Measurements from ENCODE around the gene XKR8. TPM values are rescaled to one million over a fixed set of nuclear protein-coding genes. Genes with fewer than 3 reads are reported as not detected.

Gene XKR8
- 10 to 100 TPM in 1 of 2 donors, 1 to 10 TPM in 1; 8.8 to 10.3 TPM for total RNA-seq
- polyA plus RNA-seq (ENCODE audit: insufficient read length in 6 of 6) = 1 to 10 TPM; 7.9 to 9.6 (median 8.2) TPM
- long read RNA-seq, donor 1, partial matches to known transcripts = 0 of 3 reads
- long read RNA-seq, donor 1, other reads (novel, unspliced or antisense) = 0 of 3 reads
- long read RNA-seq, donor 2, transcript XKR8-201 (3 exons, 2,692 nt) = major isoform, 5 of 5 reads
- long read RNA-seq, donor 2, partial matches to known transcripts = 0 of 5 reads
- long read RNA-seq, donor 2, other reads (novel, unspliced or antisense) = 0 of 5 reads
- long read RNA-seq, donor 3, partial matches to known transcripts = 0 of 1 reads
- long read RNA-seq, donor 3, other reads (novel, unspliced or antisense) = 0 of 1 reads
- long read RNA-seq, donor 4, transcript XKR8-201 (3 exons, 2,692 nt) = major isoform, 5 of 8 reads
- long read RNA-seq, donor 4, partial matches to known transcripts = 1 of 8 reads
- long read RNA-seq, donor 4, other reads (novel, unspliced or antisense) = 2 of 8 reads
- long read RNA-seq, donor 5, transcript XKR8-201 (3 exons, 2,692 nt) = major isoform, 6 of 6 reads
- long read RNA-seq, donor 5, partial matches to known transcripts = 0 of 6 reads
- long read RNA-seq, donor 5, other reads (novel, unspliced or antisense) = 0 of 6 reads
- long read RNA-seq, donor 6, partial matches to known transcripts = 0 of 2 reads
- long read RNA-seq, donor 6, other reads (novel, unspliced or antisense) = 0 of 2 reads
- long read RNA-seq, donor 7, partial matches to known transcripts = 0 of 3 reads
- long read RNA-seq, donor 7, other reads (novel, unspliced or antisense) = 0 of 3 reads
- long read RNA-seq, donor 8, partial matches to known transcripts = 0 of 2 reads
- long read RNA-seq, donor 8, other reads (novel, unspliced or antisense) = 0 of 2 reads
- long read RNA-seq, donor 9 = 0 reads
- long read RNA-seq, donor 10, transcript XKR8-201 (3 exons, 2,692 nt) = major isoform, 5 of 7 reads
- long read RNA-seq, donor 10, partial matches to known transcripts = 0 of 7 reads
- long read RNA-seq, donor 10, other reads (novel, unspliced or antisense) = 2 of 7 reads
- long read RNA-seq, donor 11, partial matches to known transcripts = 7 of 8 reads
- long read RNA-seq, donor 11, other reads (novel, unspliced or antisense) = 0 of 8 reads
- long read RNA-seq, donor 12, transcript XKR8-201 (3 exons, 2,692 nt) = major isoform, 8 of 8 reads
- long read RNA-seq, donor 12, partial matches to known transcripts = 0 of 8 reads
- long read RNA-seq, donor 12, other reads (novel, unspliced or antisense) = 0 of 8 reads

DNA sequence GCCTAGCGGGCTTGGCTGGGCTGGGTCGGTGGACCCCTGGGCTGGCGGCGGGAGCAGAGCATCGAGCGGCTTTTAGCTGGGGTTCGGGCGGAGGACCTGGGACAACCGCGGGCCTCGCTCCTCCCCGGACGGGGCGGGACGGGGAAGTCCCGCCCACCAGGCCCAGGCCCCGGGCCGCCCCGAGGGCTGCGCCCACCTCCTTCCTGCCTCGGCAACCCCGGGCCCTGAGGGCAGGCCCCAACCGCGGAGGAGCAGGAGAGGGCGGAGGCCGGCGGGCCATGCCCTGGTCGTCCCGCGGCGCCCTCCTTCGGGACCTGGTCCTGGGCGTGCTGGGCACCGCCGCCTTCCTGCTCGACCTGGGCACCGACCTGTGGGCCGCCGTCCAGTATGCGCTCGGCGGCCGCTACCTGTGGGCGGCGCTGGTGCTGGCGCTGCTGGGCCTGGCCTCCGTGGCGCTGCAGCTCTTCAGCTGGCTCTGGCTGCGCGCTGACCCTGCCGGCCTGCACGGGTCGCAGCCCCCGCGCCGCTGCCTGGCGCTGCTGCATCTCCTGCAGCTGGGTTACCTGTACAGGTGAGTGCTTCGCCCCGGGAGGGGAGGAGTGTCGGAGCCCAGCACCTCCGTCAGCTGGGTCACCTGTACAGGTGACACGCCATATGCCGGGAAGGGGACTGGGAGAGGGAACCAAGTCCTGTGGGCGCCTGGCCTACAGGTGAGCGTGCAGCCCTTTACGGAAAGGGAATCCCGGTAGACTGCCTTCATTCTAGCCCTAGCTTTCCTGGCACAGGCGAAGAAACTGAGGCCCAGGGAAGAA lies at the start of gene XKR8:
TSS of gene XKR8 (plus strand) at position 182 of the 812 bp plus-strand sequence. CDS start at position 279, 97 bp downstream.
- DNase-seq (peak; percentile 85 to 96 (median 88)), ATAC-seq (peak; percentile 97)
- Histone ChIP-seq H3K4me1 (peaks cover 8 to 34% of the 10 kb centered on the region in 2 donors), H3K27me3 (no peaks in the 10 kb centered on the region), H3K9me3 (no peaks in the 10 kb centered on the region), H3K4me3 (peak within 1 kb of the TSS; percentile 57 to 81), H3K27ac (peak within 1 kb of the TSS; percentile 93 to 95), H3K36me3 (peaks cover 0 to 19% of the 10 kb centered on the region in 2 donors)
- TF ChIP-seq, protein P1, sequence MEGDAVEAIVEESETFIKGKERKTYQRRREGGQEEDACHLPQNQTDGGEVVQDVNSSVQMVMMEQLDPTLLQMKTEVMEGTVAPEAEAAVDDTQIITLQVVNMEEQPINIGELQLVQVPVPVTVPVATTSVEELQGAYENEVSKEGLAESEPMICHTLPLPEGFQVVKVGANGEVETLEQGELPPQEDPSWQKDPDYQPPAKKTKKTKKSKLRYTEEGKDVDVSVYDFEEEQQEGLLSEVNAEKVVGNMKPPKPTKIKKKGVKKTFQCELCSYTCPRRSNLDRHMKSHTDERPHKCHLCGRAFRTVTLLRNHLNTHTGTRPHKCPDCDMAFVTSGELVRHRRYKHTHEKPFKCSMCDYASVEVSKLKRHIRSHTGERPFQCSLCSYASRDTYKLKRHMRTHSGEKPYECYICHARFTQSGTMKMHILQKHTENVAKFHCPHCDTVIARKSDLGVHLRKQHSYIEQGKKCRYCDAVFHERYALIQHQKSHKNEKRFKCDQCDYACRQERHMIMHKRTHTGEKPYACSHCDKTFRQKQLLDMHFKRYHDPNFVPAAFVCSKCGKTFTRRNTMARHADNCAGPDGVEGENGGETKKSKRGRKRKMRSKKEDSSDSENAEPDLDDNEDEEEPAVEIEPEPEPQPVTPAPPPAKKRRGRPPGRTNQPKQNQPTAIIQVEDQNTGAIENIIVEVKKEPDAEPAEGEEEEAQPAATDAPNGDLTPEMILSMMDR (IDR thresholded peaks at IDR 0.05) = peak in 1 of 2 donors; percentile 46
- intact Hi-C loops (cut with DNase I) = no loop called here

DNA sequence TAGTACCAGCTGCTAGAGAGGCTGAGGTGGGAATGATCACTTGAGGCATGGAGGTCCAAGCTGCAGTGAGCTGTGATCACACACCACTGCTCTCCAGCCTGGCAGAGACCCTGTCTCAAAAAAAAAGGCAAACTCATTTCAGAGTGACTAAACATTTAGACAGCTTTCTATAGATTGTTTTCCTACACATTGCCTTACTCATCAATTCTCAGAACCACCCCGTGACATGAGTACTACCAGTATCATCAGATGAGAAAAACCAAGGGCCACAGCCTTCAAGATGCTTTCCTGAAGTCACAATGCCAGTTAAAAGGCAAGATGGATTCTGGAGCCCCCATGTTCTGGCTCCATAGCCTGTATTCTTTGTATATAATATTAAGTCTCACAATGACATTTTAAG lies 47.3 kb upstream of the XKR8 start:
- H3K9me3 ChIP-seq = peaks cover 0 to 8% of the 10 kb centered on the region in 2 donors
- no peaks in the 10 kb centered on the region for H3K27me3 ChIP-seq
- H3K27ac ChIP-seq = no peak overlapping the region
- intact Hi-C loops (cut with DNase I) = no loop called here
- peaks cover 0 to 19% of the 10 kb centered on the region in 2 donors for H3K4me1 ChIP-seq
- peaks cover 0 to 47% of the 10 kb centered on the region in 2 donors for H3K36me3 ChIP-seq
- H3K4me3 ChIP-seq = no peak overlapping the region
- TF ChIP-seq, protein P1 (IDR thresholded peaks at IDR 0.05) = no peak
- DNase-seq (no peak), ATAC-seq (no peak)

DNA sequence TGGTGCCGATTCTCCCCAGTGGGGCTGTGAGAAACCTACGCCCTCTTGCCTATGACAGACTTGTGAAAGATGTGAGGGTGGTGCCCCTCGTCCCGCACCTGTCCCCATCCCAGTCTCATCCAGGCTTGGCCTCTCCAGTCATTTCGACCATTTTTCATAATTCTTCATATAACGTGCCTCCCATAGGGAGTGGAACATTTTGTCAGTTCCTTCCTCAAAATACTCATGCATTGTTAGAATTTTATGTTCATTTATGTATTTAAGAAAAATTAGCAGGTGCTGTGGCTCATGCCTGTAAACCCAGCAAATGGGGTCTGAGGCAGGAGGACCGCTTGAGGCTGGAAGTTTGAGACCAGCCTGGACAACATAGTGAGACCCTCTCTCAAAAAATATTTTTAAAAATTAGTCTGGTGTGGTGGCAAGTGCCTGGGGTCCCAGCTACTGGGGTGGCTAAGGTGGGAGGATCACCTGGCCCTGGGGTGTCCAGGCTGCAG lies 44.6 kb upstream of the XKR8 start:
- peaks cover 0 to 19% of the 10 kb centered on the region in 2 donors for H3K4me1 ChIP-seq
- peak overlapping the region; percentile 65 to 89 for H3K27ac ChIP-seq
- intact Hi-C loops (cut with DNase I) = no loop called here
- TF ChIP-seq, protein P1 (IDR thresholded peaks at IDR 0.05) = no peak
- peaks cover 0 to 26% of the 10 kb centered on the region in 2 donors for H3K36me3 ChIP-seq
- peak overlapping the region in 1 of 2 donors; percentile 72 for H3K4me3 ChIP-seq
- H3K9me3 ChIP-seq = peaks cover 0 to 8% of the 10 kb centered on the region in 2 donors
- no peaks in the 10 kb centered on the region for H3K27me3 ChIP-seq
- DNase-seq = no peak
- no peak for ATAC-seq

DNA sequence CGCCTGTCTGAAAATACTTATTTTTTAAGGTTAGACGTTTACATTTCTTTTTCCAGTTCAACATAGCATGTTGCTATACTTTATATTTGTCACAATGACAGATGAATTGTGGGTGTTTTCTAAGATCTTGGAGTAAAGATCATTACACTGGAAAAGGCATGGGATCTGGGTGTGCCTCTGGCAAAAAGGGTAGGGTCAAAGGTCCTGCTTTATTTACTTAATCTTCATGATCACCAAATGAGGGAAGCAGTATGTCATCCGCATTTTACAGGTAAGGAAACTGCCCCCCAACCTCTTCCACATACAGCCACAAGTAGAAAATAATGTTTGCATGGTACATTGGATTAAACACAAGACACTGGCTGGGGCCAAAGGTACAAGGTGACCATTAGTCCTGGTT lies 37.5 kb upstream of the XKR8 start:
- Histone ChIP-seq H3K9me3 (no peaks in the 10 kb centered on the region), H3K4me3 (no peak overlapping the region), H3K4me1 (no peaks in the 10 kb centered on the region), H3K36me3 (no peaks in the 10 kb centered on the region), H3K27ac (no peak overlapping the region), H3K27me3 (no peaks in the 10 kb centered on the region)
- intact Hi-C loops (cut with DNase I) = no loop called here
- DNase-seq = no peak
- TF ChIP-seq, protein P1 (IDR thresholded peaks at IDR 0.05) = no peak
- no peak for ATAC-seq
